SU-DHL-6 (cell line): ENCODE data around the gene PSMD14.

ENCODE experiments used
- H2AFZ ChIP-seq: fragments of 200-600 bp; sonication (generic); 2 replicates; pipeline ENCODE4 v1.6.1; 2014; ENCODE audit warnings: low read depth, mild to moderate bottlenecking, moderate library complexity, mixed read lengths, antibody characterized with exemption, low read length; ENCODE audit not compliant: severe bottlenecking
- H3F3A ChIP-seq: fragments of 200-600 bp; shearing (Covaris generic); 2 replicates; pipeline ENCODE4 v1.6.0; 2016; ENCODE audit warnings: antibody characterized with exemption, mild to moderate bottlenecking; ENCODE audit not compliant: insufficient read depth
- H3K27ac ChIP-seq: fragments of 200-600 bp; sonication (generic); 2 replicates; pipeline ENCODE4 v1.5.1; 2016; ENCODE audit warnings: low read depth, mild to moderate bottlenecking, low read length, moderate library complexity, mixed read lengths
- H3K27me3 ChIP-seq: fragments of 200-600 bp; sonication (generic), shearing (Covaris generic); 2 replicates; pipeline ENCODE4 v1.6.0; 2014; ENCODE audit warnings: mild to moderate bottlenecking, low read length
- H3K36me3 ChIP-seq: fragments of 200-600 bp; sonication (generic); 2 replicates; pipeline ENCODE4 v1.6.1; 2014; ENCODE audit warnings: mild to moderate bottlenecking, low read length, mixed read lengths
- H3K4me2 ChIP-seq: fragments of 300-600, 200-600 bp; shearing (Covaris generic), sonication (generic); 2 replicates; pipeline ENCODE4 v1.6.0; 2014; ENCODE audit warnings: low read length, low read depth, mild to moderate bottlenecking; ENCODE audit not compliant: poor library complexity, severe bottlenecking
- H3K4me3 ChIP-seq: fragments of 200-600 bp; sonication (generic); 2 replicates; pipeline ENCODE4 v1.5.1; 2014; ENCODE audit warnings: antibody characterized with exemption, low read length, mild to moderate bottlenecking, mixed read lengths; ENCODE audit not compliant: insufficient read depth, poor library complexity, severe bottlenecking
- H3K79me2 ChIP-seq: fragments of 200-600 bp; sonication (generic); 2 replicates; pipeline ENCODE4 v1.6.1; 2014; ENCODE audit warnings: mild to moderate bottlenecking, low read length, moderate library complexity; ENCODE audit not compliant: insufficient read depth
- H3K9ac ChIP-seq: fragments of 200-600 bp; sonication (generic); 2 replicates; pipeline ENCODE4 v1.7.0; 2014; ENCODE audit warnings: mild to moderate bottlenecking, low read length
- H3K9me2 ChIP-seq: fragments of 200-600 bp; sonication (generic); replicated peaks from 2 replicates; pipeline ENCODE4 v1.6.1; 2014; ENCODE audit warnings: low read length; ENCODE audit not compliant: insufficient read depth
- H3K9me3 ChIP-seq: fragments of 200-600 bp; sonication (generic); 2 replicates; pipeline ENCODE4 v1.6.1; 2014; ENCODE audit warnings: low read length, mixed read lengths; ENCODE audit not compliant: insufficient read depth
- H4K20me1 ChIP-seq: fragments of 200-600 bp; sonication (generic); 2 replicates; pipeline ENCODE4 v1.6.1; 2014; ENCODE audit warnings: low read depth, mild to moderate bottlenecking, antibody characterized with exemption, low read length, moderate library complexity, mixed read lengths
- CTCF ChIP-seq: fragments of 200-600 bp; sonication (generic); IDR thresholded peaks from one replicate; pipeline ENCODE4 v1.5.1; 2017; ENCODE audit warnings: antibody characterized with exemption, mild to moderate bottlenecking, low read length, moderate library complexity; ENCODE audit not compliant: insufficient read depth, poor library complexity, severe bottlenecking
- EZH2phosphoT487 ChIP-seq: fragments of 200-600 bp; sonication (generic), shearing (Covaris generic); conservative IDR thresholded peaks from 2 replicates; pipeline ENCODE4 v1.6.1; 2018; ENCODE audit warnings: mild to moderate bottlenecking, antibody characterized with exemption, low read length, moderate library complexity, mixed read lengths

The PSMD14 gene

GRCh38 chr2:161308178-161308955 is at the start of gene PSMD14:
TSS of gene PSMD14 (plus strand) at chr2:161308425. CDS start at chr2:161318826, 10,401 bp downstream.
- Histone ChIP-seq H4K20me1 (0 out of 2 replicates have a peak, but pooled peaks cover 5% of the 10 kb centered on the region), H3K79me2 (peaks cover 56% of the 10 kb centered on the region), H2AFZ (peak within 1 kb of the TSS; percentile 79), H3K27ac (peak within 1 kb of the TSS; percentile 83), H3K9ac (peak within 1 kb of the TSS; percentile 72), H3K9me3 (no peaks in the 10 kb centered on the region), H3K36me3 (no peaks in the 10 kb centered on the region), H3K27me3 (no peaks in the 10 kb centered on the region), H3K4me2 (peak within 1 kb of the TSS; percentile 99), H3K9me2 (no peaks in the 10 kb centered on the region), H3K4me3 (peak within 1 kb of the TSS; percentile 91), H3F3A (no peaks in the 10 kb centered on the region; the same call in 1 of the 2 replicates)
- no peak for TF ChIP-seq EZH2phosphoT487
- no peak for TF ChIP-seq CTCF

GRCh38 chr2:161265874-161266273 is 42.4 kb upstream of the PSMD14 start:
- Histone ChIP-seq H3F3A (no peaks in the 10 kb centered on the region), H3K9me3 (no peaks in the 10 kb centered on the region), H3K36me3 (no peaks in the 10 kb centered on the region), H3K9me2 (no peaks in the 10 kb centered on the region), H3K79me2 (no peaks in the 10 kb centered on the region), H3K27me3 (no peaks in the 10 kb centered on the region), H2AFZ (peak overlapping the region; percentile 9), H3K9ac (no peak overlapping the region), H3K27ac (no peak overlapping the region), H3K4me3 (no peak overlapping the region), H3K4me2 (peak overlapping the region; percentile 2), H4K20me1 (no peaks in the 10 kb centered on the region)
- TF ChIP-seq CTCF (no peak), EZH2phosphoT487 (no peak)

- Histone ChIP-seq H3F3A (no peaks in the 10 kb centered on the region), H3K27me3 (no peaks in the 10 kb centered on the region), H3K4me2 (no peak overlapping the region), H4K20me1 (no peaks in the 10 kb centered on the region), H3K9me3 (no peaks in the 10 kb centered on the region), H3K9me2 (no peaks in the 10 kb centered on the region), H3K4me3 (no peak overlapping the region), H3K27ac (no peak overlapping the region), H2AFZ (no peak overlapping the region), H3K9ac (no peak overlapping the region), H3K36me3 (no peaks in the 10 kb centered on the region), H3K79me2 (no peaks in the 10 kb centered on the region)
- no peak for TF ChIP-seq CTCF
- no peak for TF ChIP-seq EZH2phosphoT487
Measured at GRCh38 chr2:161269111-161269510, 39.1 kb upstream of the PSMD14 start.
